Astrocyte of the spinal cord (primary cell): ENCODE results near the gene CNNM2.

Experiments used
- DNase-seq: peaks from one replicate; pipeline ENCODE4 v3.0.0; 2011; ENCODE audit warnings: low read depth, low spot score
- H3K4me3 ChIP-seq: 2 replicates; pipeline ENCODE4 v1.5.1; 2011; ENCODE audit warnings: low read depth, mild to moderate bottlenecking, low read length, moderate library complexity
- in situ Hi-C: cut with HindIII; loops from 2 replicates; pipeline ENCODE4 v1.10.0; 2017; ENCODE audit warnings: low sequenced_read_pairs
- TF ChIP-seq, protein P1 (sequence below): IDR thresholded peaks from 2 replicates; pipeline ENCODE4 v1.5.1; 2012; ENCODE audit warnings: low read depth, mild to moderate bottlenecking, low read length, inconsistent platforms

The CNNM2 gene

DNA sequence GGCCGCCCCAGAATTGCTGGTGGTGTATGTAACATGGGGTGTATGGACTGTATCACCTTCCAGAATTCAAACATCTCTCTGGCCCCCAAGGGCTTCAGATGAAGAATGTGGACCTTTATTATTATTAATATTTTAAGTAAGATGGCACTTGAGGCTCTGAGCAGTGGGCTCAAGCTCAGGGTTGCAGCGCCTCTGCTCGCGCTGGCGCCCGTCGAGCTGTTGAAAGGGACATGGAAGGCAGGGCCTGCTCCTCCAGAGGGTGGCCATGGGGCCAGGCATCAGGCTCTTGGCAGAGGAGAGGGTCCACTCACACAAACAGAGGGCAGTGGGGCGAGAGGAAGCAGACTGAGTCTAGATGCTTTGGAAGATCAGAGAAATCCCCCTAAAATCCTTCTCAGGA lies 154.8 kb downstream of the CNNM2 start:
- no peak for DNase-seq
- TF ChIP-seq, protein P1, sequence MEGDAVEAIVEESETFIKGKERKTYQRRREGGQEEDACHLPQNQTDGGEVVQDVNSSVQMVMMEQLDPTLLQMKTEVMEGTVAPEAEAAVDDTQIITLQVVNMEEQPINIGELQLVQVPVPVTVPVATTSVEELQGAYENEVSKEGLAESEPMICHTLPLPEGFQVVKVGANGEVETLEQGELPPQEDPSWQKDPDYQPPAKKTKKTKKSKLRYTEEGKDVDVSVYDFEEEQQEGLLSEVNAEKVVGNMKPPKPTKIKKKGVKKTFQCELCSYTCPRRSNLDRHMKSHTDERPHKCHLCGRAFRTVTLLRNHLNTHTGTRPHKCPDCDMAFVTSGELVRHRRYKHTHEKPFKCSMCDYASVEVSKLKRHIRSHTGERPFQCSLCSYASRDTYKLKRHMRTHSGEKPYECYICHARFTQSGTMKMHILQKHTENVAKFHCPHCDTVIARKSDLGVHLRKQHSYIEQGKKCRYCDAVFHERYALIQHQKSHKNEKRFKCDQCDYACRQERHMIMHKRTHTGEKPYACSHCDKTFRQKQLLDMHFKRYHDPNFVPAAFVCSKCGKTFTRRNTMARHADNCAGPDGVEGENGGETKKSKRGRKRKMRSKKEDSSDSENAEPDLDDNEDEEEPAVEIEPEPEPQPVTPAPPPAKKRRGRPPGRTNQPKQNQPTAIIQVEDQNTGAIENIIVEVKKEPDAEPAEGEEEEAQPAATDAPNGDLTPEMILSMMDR, result no peak
- no peak overlapping the region for H3K4me3 ChIP-seq
- in situ Hi-C loops, result no loop called here

DNA sequence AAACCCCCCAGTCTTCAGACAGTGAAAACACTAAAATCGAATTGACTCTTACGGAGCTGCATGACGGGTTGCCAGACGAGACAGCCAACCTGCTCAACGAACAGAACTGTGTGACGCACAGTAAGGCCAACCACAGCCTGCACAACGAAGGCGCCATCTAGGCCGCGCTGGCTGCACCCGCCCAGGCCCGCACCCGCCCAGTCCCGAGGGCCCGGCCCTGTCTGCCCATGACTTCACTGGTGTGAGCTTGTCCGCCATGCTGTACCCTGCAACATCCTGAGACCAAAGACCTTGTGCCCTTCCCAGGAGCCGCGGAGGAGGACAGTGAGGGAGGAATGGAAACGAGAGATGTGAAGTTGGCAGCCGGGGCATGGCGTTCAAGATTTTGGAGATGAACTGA lies 158.9 kb downstream of the CNNM2 start:
- TF ChIP-seq, protein P1, result no peak
- H3K4me3 ChIP-seq, result no peak overlapping the region
- in situ Hi-C loops, result no loop called here
- DNase-seq, result no peak

DNA sequence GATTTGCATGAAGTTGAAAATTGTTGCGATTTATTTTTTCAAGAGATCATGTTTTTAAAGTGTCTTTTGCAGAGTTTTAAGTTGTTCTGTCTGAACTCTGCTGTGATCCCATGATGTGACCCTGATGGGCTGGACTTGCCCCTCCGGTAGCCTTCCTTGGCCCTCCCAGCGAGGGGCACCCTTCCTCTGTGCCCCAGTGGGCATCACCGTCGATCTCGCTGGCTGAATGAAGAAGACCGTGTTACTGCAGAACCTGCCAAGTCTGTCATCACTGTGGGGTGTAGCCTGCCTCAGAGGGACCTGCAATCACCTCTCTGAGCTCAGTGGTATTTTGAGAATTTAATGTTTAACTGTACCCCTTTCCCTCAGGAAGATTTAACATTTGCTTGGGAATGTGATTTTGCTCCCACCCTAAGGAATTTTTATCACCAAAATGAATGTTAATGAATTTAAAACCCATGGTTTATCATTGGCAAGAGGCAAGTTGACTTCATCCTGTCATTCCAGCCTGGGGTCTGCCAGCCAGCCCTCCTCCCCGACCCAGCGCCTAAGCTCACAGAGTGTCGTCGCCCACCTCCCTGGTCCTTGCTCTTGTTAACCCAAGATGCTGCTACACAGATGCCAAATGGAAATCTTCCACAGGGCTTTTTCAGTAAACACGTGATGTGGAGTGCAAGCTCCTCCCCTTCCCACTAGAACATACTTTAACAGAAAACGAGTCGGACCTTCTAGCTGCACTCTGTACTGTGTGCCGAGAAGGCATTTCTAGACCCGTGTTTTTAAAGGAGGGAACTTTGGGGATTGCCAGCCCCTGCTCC lies 159.6 kb downstream of the CNNM2 start:
- no peak for DNase-seq
- TF ChIP-seq, protein P1, result no peak
- in situ Hi-C loops, result no loop called here
- no peak overlapping the region for H3K4me3 ChIP-seq

DNA sequence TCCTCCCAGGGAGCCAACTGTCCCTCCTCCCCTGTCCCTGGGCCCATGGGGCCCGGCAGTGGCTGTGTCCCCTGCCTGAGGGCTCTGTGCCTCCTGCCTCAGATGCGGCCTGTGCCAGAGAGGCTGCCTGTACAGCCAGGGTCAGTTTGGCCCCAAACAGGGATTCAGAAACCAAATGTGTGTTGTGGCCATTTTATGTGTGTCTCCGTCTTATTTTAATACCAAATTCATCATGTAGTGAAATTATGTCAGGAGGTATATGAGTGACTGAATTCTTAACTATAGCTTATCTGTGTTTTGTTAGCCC lies 160.2 kb downstream of the CNNM2 start:
- no peak for DNase-seq
- TF ChIP-seq, protein P1, result no peak
- no peak overlapping the region for H3K4me3 ChIP-seq
- in situ Hi-C loops, result no loop called here

DNA sequence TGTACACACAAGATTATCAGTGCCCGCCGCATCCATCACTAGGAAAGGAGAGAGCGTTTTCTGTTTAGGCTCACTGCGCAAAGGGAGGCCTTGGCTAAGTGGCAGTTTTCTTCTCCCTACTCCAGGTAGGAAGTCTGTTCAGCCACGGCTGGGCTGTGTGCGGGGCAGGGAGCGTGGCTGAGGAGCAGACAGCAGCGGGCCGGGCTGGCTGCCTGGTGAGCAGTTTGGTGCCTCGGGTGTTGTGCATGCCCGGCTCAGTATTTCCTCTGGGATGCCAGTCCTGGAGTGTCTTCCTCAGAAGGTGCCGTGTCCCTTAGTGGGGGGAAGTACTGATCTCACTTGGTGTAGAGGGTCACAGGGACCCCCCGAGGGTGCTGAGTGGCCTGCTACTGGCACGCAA lies 160.6 kb downstream of the CNNM2 start:
- H3K4me3 ChIP-seq, result no peak overlapping the region
- in situ Hi-C loops, result no loop called here
- TF ChIP-seq, protein P1, result no peak
- no peak for DNase-seq

DNA sequence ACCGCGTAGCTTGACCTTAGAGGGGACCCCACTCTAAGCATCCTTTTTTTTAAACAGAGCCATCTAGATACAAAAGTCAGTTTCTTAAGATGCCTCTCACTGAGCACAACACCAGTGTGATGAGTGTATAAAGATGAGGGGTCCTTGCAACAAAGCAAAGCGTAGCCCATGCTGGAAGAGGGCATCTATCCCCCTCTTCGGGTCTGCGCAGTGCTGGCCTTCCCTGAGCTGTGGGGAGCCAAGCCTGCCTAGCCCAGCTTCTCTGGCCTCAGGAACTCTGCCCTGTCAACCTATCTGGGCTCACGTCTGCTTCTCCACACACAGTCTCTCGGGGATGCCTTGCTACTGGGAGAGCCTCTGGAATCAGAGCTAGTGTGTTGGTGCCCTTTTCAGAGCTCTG lies 161.0 kb downstream of the CNNM2 start:
- TF ChIP-seq, protein P1, result no peak
- in situ Hi-C loops, result no loop called here
- no peak overlapping the region for H3K4me3 ChIP-seq
- DNase-seq, result no peak
